Stimulated activated CD4-positive, alpha-beta T cell treated with anti-CD3 and anti-CD28 coated beads, Interleukin-4, amount 100 ng/mL, for 48 hours (primary cell): ENCODE data around the gene CYP11A1.
"Not testable (repeated sequence)": the region's sequence is repeated elsewhere in the genome, so short reads cannot be mapped to it uniquely, and the experiment has no call there.

Experiments used
- DNase-seq, 2 donors: peaks; one replicate each; pipeline ENCODE4 v3.0.0-alpha.2; 2020; ENCODE audit warnings: low read depth in 2 of 2

The CYP11A1 gene

DNA sequence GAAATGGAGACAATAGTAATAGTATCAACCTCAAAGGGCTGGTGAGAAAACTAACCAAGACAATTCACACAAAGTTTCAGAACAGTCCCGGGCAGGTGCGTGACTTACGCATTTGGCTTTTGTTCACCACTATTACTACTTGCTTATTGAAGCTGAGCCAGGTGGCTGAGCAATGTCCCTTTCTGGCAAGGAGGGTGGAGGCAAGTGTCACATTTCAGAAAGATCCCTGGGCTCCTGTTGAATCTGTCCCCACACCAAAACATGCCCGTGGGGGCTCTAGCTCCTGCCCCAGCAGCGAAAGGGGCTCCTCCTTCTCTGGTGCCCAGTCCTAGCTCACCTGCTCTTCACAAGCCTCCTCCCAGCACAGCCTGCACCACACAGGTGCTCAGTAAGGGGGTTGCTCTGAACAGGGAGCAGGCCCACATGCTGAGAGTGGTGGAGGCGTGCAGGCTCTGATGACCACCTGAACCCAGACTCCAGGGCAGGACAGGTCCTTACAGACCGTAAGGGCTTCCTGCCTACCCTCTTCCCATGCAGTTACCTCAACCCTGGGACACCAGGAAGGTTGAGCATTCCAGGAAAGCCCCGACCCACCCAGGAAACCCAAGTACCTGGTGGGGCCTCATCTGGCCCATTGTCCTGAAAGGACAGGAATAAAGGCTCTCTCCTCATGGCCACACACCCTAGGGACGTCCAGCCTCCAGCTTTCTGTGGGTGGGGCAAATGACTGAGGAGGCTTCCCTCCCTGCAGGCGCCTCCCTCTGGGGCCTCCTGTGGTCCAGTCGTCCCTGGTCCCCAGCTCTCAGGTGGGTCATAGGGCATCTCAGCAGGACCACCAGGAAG, 33.7 kb upstream of the CYP11A1 start:
- peak in 1 of 2 donors; percentile 50 for DNase-seq

GRCh38 chr15:74400313-74400860, 32.9 kb upstream of the CYP11A1 start:
- DNase-seq, result no peak

DNA sequence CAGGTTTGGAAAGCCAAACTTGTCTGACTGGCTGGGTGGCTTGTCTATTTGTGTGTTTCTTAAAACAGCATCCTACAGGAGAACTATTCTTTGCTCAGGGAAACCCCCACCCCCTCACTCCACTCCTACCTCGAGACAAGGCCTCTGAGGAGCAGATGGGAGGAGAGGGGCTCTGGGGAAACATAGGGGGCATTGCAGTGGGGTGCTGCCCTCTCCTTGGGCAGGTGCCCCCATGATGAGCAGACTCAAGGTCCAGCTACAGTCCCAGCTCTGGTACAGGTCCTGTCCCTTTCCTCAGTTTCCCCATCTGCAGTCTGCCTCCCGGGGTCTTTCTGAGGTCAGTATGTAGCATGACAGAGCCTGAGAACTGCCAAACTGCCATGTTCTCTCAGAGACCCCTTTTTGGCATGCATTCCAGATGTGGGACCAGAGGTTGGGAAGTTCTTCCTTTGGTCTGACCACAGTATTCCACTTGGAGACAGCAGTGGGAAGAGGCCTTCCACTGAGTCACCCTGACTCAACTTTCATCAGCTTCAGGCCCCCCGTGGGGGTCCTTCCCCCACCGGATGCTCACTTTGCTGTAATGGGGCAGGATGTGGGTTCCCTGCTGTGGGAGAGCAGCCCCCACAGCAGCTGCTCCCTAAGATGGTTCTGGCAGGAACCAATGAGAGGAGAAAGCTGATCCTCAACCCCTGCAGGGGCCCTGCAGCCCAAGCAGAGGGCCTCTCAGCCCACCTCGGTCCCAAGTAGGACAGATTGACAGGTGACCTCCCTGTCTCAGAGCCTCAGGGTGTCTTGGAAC, 32.3 kb upstream of the CYP11A1 start:
- DNase-seq, result peak in 1 of 2 donors; percentile 44

- no peak for DNase-seq
These were observed 31.7 kb upstream of the CYP11A1 start for GRCh38 chr15:74399100-74399499.

DNA sequence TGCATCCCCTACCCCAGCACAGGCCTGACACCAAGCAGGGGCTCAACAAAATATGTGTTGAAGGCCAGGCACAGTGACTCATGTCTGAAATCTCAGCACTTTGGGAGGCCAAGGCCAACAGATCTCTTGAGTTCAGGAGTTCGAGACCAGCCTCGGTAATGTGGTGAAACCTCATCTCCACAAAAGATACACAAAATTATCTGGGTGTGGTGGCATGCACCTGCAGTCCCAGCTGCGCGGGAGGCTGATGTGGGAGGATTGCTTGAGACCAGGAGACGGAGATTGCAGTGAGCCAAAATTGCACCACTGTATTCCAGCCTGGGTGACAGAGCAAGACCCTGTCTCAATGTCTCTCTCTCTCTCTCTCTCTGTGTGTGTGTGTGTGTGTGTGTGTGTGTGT, 30.7 kb upstream of the CYP11A1 start:
- no peak for DNase-seq

DNA sequence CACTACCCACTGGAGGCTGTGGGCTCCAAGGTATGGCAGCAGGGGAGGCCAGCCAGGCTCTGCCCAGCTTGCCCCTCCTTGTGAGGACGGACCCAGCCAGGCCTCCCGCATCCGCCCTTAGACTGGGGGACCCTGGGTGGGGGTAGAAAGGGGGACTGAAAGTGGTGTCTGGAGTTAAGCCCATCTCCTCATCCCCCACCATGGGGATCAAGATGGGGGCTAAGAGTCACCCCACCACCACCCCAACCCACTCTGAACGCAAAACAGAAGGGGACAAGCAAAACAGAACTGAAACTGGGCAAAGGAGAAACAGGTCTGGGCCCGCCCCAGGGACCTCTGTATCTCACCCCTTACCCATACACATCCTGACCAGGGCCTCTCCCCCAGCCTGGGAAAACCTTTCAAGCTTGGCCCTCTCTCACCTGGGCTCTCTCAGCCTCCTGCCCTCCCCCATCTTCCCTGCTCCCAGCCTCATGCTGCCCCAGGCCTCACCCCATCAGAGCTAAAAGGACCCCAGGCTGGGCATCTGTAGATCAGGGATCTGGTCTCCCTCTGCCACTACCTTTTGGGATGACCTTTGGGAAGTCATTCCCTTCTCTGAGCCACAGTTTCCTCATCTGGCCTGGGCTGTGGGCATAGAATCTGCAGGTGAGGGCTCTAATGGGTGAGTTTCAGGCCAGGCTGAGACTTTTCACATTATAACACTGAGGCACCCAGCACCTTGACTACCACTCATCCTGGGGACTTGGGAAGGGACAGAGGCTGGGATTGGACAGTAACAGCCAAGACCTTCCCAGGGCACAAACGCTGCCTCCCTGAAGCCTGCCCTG, 30.0 kb upstream of the CYP11A1 start:
- DNase-seq, result no peak

DNA sequence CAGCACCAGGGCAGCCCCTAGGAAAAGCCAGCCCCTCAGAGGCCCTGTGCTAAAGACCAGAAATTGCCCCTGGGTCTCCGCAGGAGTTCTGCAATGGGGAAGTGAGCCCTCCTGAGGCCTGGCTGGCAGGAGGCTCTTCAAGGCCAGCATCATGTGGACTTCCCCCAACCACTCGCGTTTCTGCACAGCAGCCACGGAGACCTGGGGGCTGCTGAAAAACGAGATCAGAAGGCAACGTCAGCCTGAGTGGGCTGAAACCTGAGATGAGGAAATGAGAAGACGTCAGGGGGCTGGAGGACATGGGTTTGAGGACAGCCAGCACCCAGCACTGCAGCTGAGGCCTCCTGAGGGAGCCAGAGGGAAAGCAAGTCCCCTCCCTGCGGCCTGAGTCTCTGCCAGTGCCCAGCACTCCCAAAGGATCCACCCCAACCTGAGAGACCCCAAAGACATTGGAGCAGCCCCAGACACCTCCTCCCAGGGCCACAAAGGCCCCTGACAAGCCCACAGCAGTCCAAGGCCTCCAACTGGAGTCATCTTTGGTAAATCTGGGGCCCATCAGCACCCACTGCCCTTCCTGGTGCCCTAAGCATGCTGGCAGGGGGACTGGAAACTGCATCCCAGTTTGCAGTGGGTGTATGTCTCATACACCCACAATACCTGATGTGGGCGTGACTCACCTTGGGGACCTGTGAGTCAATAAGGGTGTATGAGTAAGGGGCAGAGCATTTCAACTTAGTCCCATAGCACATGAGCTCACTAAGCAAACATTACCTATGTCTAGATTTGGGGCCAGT, 29.2 kb upstream of the CYP11A1 start:
- DNase-seq, result peak in 1 of 2 donors; percentile 54

DNA sequence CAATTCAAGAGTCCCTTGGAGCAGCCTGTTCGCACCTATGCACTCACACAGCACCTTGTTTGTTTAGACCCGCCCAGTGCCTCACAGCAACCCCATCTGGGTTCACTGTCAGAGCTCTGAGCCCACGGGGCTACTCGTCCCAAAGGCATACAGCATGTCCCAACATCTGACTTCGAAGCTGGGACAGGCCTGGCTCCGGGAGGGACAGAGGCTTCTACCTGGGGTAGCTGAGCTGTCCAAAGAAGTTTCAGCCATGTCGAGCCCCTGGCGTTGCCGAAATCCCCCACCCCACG, 28.6 kb upstream of the CYP11A1 start:
- no peak for DNase-seq

- DNase-seq, result no peak
These were observed 28.1 kb upstream of the CYP11A1 start for GRCh38 chr15:74395319-74396145.

- DNase-seq, result no peak
These were observed 26.8 kb upstream of the CYP11A1 start for GRCh38 chr15:74394090-74394846.

DNA sequence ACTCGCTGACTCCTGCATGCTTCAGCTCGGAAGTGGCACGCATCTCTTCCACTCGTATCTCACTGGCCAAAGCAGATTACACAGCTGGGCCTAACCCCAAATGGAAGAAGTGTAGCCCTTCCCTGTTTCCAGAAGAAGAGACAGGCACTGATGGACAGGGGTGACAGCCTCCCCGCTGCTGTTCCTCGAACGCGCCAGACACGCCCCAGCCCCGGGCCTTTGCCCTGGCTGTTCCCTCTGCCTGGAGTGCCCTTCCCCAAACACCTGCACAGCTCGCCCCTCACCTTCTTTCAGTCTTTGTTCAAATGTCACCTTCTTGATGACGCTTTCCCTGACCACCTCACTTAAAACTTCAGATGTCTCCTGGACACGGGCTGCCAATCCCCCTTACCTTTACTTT, 26.0 kb upstream of the CYP11A1 start:
- DNase-seq, result no peak

GRCh38 chr15:74392902-74393301, 25.5 kb upstream of the CYP11A1 start:
- DNase-seq, result no peak

- DNase-seq, result no peak
These were observed 25.0 kb upstream of the CYP11A1 start for GRCh38 chr15:74392451-74392830.

- no peak for DNase-seq
These were observed 24.4 kb upstream of the CYP11A1 start for GRCh38 chr15:74391582-74392450.

DNA sequence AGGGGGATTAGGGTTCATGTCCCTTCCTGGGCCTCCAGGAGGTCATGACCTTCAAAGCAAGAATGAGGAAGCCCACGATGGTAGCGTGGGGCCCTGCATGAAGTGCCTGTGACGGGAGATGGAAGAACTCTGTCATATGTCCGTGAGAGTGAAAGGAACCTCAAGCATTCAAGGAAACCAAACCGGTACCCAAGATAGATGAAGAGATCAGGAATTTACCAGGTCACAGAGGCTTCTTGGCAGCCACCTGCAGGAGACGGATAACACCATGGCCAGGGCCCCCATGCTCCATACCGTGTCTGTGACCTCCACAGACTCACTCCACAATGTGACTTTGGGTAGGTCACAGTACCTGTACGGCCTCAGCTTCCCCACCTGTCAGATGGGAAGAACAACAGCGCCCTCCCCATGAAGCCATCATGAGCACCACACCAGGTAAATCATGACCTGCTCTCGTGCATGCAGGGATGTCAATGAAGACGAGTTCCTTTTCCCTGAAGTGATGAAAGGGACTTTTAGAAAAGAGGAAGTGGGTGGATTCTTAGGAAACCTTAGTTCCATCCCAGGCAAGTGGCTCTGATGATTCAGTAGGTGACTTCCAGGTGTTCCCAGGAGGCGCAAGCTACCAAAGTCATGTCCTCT, 23.3 kb upstream of the CYP11A1 start:
- no peak for DNase-seq

DNA sequence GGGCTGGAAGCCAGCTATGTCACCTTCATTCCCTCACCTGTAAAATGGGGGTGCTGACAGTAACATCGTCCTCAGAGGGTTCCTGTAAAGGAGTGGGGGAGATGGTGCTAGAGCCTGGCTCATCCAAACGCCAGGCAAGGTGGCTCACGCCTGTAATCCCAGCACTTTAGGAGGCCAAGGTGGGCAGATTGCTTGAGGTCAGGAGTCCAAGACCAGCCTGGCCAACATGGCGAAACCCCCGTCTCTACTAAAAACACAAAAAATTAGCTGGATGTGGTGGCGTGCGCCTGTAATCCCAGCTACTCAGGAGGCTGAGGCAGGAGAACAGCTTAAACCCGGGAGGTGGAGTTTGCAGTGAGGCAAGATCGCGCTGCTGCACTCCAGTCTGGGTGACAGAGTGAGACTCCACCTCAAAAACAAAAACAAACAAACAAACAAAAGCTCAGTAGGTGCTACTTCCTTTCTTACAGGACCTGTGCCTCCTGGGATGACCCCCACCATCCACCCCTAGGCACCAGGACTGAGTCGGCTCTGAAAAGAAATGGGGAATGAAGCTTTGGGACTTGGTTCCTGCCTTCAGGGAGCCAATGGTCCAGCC, 22.7 kb upstream of the CYP11A1 start:
- DNase-seq, result not testable (repeated sequence)

DNA sequence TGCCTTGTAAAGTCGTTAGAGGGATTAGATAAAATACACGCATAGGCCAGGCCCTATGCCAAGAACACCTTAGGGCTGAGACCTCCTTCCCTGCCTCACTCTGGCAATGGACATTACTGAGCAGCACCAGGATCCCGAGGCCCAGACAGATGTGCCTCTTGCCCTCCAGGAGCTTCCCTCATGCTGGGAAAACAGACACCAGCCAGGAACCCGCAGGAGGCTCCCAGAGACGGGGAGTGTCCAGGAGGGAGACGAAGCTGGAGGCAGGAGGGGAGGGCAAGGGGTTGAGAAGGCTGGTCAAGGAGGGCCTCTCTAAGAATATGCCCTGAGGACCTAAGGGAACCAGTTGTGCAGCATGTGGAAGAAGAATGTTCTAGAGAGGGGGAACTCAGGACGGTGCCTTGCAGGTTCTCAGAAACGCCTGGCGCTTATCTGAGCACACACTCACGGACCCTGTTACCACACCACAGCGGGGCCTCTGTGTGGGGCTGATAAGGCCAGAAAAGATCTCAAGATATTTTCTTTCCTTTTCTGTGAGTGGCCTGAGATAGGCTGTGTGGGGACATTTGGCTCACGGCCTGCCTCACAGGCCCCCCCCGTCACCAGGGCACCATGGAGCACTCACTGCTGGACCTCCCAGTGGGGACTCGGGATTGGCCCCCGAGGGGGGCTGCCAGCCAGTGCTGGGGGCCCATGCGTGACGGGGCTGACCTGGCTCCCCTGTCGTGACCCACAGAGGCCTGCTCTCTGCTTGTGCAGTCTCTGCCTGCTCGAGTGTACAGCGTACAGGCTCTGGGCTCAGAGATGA, 22.0 kb upstream of the CYP11A1 start:
- DNase-seq, result no peak
